ENCODE results near the gene PI4KB. TPM values are rescaled to one million over a fixed set of nuclear protein-coding genes. Genes with fewer than 3 reads are reported as not detected.

The PI4KB gene
- total and polyA plus RNA-seq, 2 of the 13 experiments (the other 11 are each of a cell fraction or from before 2014, with no cell fraction given), result 19.5 to 29.3 TPM

GRCh38 chr1:151327903-151328674, 873 bp upstream of the PI4KB start (continued):
- TF ChIP-seq SKI (IDR thresholded peaks at IDR 0.05; ENCODE audit: partially characterized antibody) (no peak), ZNF441 (CRISPR knock-in tag; IDR thresholded peaks at IDR 0.05; ENCODE audit: borderline replicate concordance) (no peak), BCL3 (CRISPR knock-in tag; IDR thresholded peaks at IDR 0.05) (0 out of 2 replicates have a peak, but pooled peaks have one; percentile 42), CHD2 (IDR thresholded peaks at IDR 0.05; ENCODE audit: low read depth, low read length) (no peak), ARHGAP35 (CRISPR knock-in tag; IDR thresholded peaks at IDR 0.05; ENCODE audit: borderline replicate concordance) (0 out of 2 replicates have a peak, but pooled peaks have one; percentile 40), KLF6 (CRISPR knock-in tag; IDR thresholded peaks at IDR 0.05) (no peak), AFF4 (CRISPR knock-in tag; IDR thresholded peaks at IDR 0.05) (no peak), PATZ1 (CRISPR knock-in tag; IDR thresholded peaks at IDR 0.05) (0 out of 2 replicates have a peak, but pooled peaks have one; percentile 17), NR2C2 (CRISPR knock-in tag; IDR thresholded peaks at IDR 0.05; ENCODE audit: borderline replicate concordance) (peak; percentile 20; the same call in 1 of the 2 replicates), KDM4B (CRISPR knock-in tag; IDR thresholded peaks at IDR 0.05) (no peak), MTERF4 (CRISPR knock-in tag; IDR thresholded peaks at IDR 0.05) (no peak), ZNF205 (CRISPR knock-in tag; IDR thresholded peaks at IDR 0.05) (0 out of 2 replicates have a peak, but pooled peaks have one; percentile 26), CAMTA2 (CRISPR knock-in tag; IDR thresholded peaks at IDR 0.05; ENCODE audit: borderline replicate concordance) (no peak), ZNF75D (CRISPR knock-in tag; IDR thresholded peaks at IDR 0.05; ENCODE audit: borderline replicate concordance) (no peak), ZNF101 (CRISPR knock-in tag; IDR thresholded peaks at IDR 0.05; ENCODE audit: borderline replicate concordance, low read depth) (no peak), ZNF564 (CRISPR knock-in tag; IDR thresholded peaks at IDR 0.05) (0 out of 2 replicates have a peak, but pooled peaks have one; percentile 4), BATF2 (CRISPR knock-in tag; IDR thresholded peaks at IDR 0.05) (no peak), ZMYM4 (CRISPR knock-in tag; IDR thresholded peaks at IDR 0.05) (no peak), ZNF772 (CRISPR knock-in tag; IDR thresholded peaks at IDR 0.05) (no peak)

Data from HepG2 (cell line).